Measurements from ENCODE around the gene CNPPD1.

Gene CNPPD1

GRCh38 chr2:219129589-219129988 lies 47.1 kb downstream of the CNPPD1 start:
- H3K27ac ChIP-seq (replicated peaks; ENCODE audit: low read length) = no peak overlapping the region
- H3K36me3 ChIP-seq (replicated peaks in 1 of 2; ENCODE audit: control insufficient read depth in 2 of 2, insufficient read depth in 2 of 2, low read length in 2 of 2) = peaks cover 0 to 1% of the 10 kb centered on the region in 2 donors
- H3K14ac ChIP-seq (ENCODE audit: low read length) = no peak overlapping the region
- no peak overlapping the region for H3K4ac ChIP-seq (ENCODE audit: low read length)
- H3K9me3 ChIP-seq (replicated peaks in 1 of 2; ENCODE audit: control insufficient read depth in 2 of 2, insufficient read depth in 1 of 2, low read depth in 1 of 2, low read length in 2 of 2) = no peaks in the 10 kb centered on the region
- H3K79me1 ChIP-seq (ENCODE audit: low read depth, low read length) = no peaks in the 10 kb centered on the region
- H3K4me1 ChIP-seq (ENCODE audit: control insufficient read depth in 2 of 2, insufficient read depth in 1 of 2, low read depth in 1 of 2, low read length in 2 of 2) = no peaks in the 10 kb centered on the region
- no peak overlapping the region for H3K9ac ChIP-seq (ENCODE audit: low read depth, low read length, poor library complexity)
- no peak for DNase-seq (ENCODE audit: low spot score)
- H3K4me3 ChIP-seq (ENCODE audit: low read length in 2 of 2) = no peak overlapping the region
- H3K23ac ChIP-seq (ENCODE audit: low read depth, low read length, poor library complexity) = no peak overlapping the region
- H2BK12ac ChIP-seq (ENCODE audit: low read length) = no peak overlapping the region
- H2BK15ac ChIP-seq (ENCODE audit: low read length) = no peak overlapping the region
- no peak overlapping the region for H2AFZ ChIP-seq (ENCODE audit: low read length)
- H4K8ac ChIP-seq (ENCODE audit: low read depth, low read length) = no peak overlapping the region
- no peak overlapping the region for H2BK5ac ChIP-seq (ENCODE audit: low read length)
- no peaks in the 10 kb centered on the region for H3K27me3 ChIP-seq (ENCODE audit: control insufficient read depth in 3 of 3, insufficient read depth in 3 of 3, low read depth in 1 of 3, low read length in 3 of 3)
- no peak overlapping the region for H3K18ac ChIP-seq (ENCODE audit: low read length)
- H3K4me2 ChIP-seq (ENCODE audit: insufficient read depth, low read length, poor library complexity, severe bottlenecking) = no peak overlapping the region
- no peak overlapping the region for H2AK5ac ChIP-seq (ENCODE audit: low read depth, low read length)
- WGBS, 2 donors (ENCODE audit: extremely low coverage in 2 of 2, insufficient read length in 2 of 2, insufficient replicate concordance in 1 of 2) = no CpG with 5 or more reads among the region's 16 CpGs
- no peak overlapping the region for H4K91ac ChIP-seq (ENCODE audit: low read depth, low read length, poor library complexity)
- H2BK120ac ChIP-seq (ENCODE audit: low read depth, low read length) = no peak overlapping the region

- Histone ChIP-seq H3K4me1 (ENCODE audit: control insufficient read depth in 2 of 2, insufficient read depth in 1 of 2, low read depth in 1 of 2, low read length in 2 of 2) (peaks cover 3 to 5% of the 10 kb centered on the region in 2 donors), H3K4me2 (ENCODE audit: insufficient read depth, low read length, poor library complexity, severe bottlenecking) (no peak overlapping the region), H4K91ac (ENCODE audit: low read depth, low read length, poor library complexity) (no peak overlapping the region), H3K9me3 (replicated peaks in 1 of 2; ENCODE audit: control insufficient read depth in 2 of 2, insufficient read depth in 1 of 2, low read depth in 1 of 2, low read length in 2 of 2) (peaks cover 0 to 2% of the 10 kb centered on the region in 2 donors), H3K27me3 (ENCODE audit: control insufficient read depth in 3 of 3, insufficient read depth in 3 of 3, low read depth in 1 of 3, low read length in 3 of 3) (no peaks in the 10 kb centered on the region), H2BK5ac (ENCODE audit: low read length) (no peak overlapping the region), H3K23ac (ENCODE audit: low read depth, low read length, poor library complexity) (no peak overlapping the region), H3K4me3 (ENCODE audit: low read length in 2 of 2) (no peak overlapping the region), H4K8ac (ENCODE audit: low read depth, low read length) (no peak overlapping the region), H2BK15ac (ENCODE audit: low read length) (no peak overlapping the region), H3K4ac (ENCODE audit: low read length) (no peak overlapping the region), H3K36me3 (replicated peaks in 1 of 2; ENCODE audit: control insufficient read depth in 2 of 2, insufficient read depth in 2 of 2, low read length in 2 of 2) (peaks cover 0 to 1% of the 10 kb centered on the region in 2 donors), H3K9ac (ENCODE audit: low read depth, low read length, poor library complexity) (no peak overlapping the region), H2BK12ac (ENCODE audit: low read length) (no peak overlapping the region), H2AFZ (ENCODE audit: low read length) (no peak overlapping the region), H3K18ac (ENCODE audit: low read length) (no peak overlapping the region), H2BK120ac (ENCODE audit: low read depth, low read length) (no peak overlapping the region), H3K27ac (replicated peaks; ENCODE audit: low read length) (no peak overlapping the region), H3K14ac (ENCODE audit: low read length) (no peak overlapping the region), H2AK5ac (ENCODE audit: low read depth, low read length) (no peak overlapping the region), H3K79me1 (ENCODE audit: low read depth, low read length) (no peaks in the 10 kb centered on the region)
- no peak for DNase-seq (ENCODE audit: low spot score)
- no CpG with 5 or more reads among the region's 7 CpGs for WGBS, 2 donors (ENCODE audit: extremely low coverage in 2 of 2, insufficient read length in 2 of 2, insufficient replicate concordance in 1 of 2)
These were observed 48.3 kb downstream of the CNPPD1 start for GRCh38 chr2:219128396-219128795.

GRCh38 chr2:219127037-219127635 lies 49.6 kb downstream of the CNPPD1 start:
- WGBS, 2 donors (ENCODE audit: extremely low coverage in 2 of 2, insufficient read length in 2 of 2, insufficient replicate concordance in 1 of 2) = no CpG with 5 or more reads among the region's 2 CpGs
- no peaks in the 10 kb centered on the region for H3K27me3 ChIP-seq (ENCODE audit: control insufficient read depth in 3 of 3, insufficient read depth in 3 of 3, low read depth in 1 of 3, low read length in 3 of 3)
- H2BK120ac ChIP-seq (ENCODE audit: low read depth, low read length) = no peak overlapping the region
- H2BK5ac ChIP-seq (ENCODE audit: low read length) = no peak overlapping the region
- peaks cover 0 to 2% of the 10 kb centered on the region in 2 donors for H3K9me3 ChIP-seq (replicated peaks in 1 of 2; ENCODE audit: control insufficient read depth in 2 of 2, insufficient read depth in 1 of 2, low read depth in 1 of 2, low read length in 2 of 2)
- peaks cover 0 to 1% of the 10 kb centered on the region in 2 donors for H3K36me3 ChIP-seq (replicated peaks in 1 of 2; ENCODE audit: control insufficient read depth in 2 of 2, insufficient read depth in 2 of 2, low read length in 2 of 2)
- H3K14ac ChIP-seq (ENCODE audit: low read length) = no peak overlapping the region
- no peak overlapping the region for H2AFZ ChIP-seq (ENCODE audit: low read length)
- no peak overlapping the region for H3K4me3 ChIP-seq (ENCODE audit: low read length in 2 of 2)
- H3K4me2 ChIP-seq (ENCODE audit: insufficient read depth, low read length, poor library complexity, severe bottlenecking) = no peak overlapping the region
- H2AK5ac ChIP-seq (ENCODE audit: low read depth, low read length) = no peak overlapping the region
- no peak overlapping the region for H2BK12ac ChIP-seq (ENCODE audit: low read length)
- no peak overlapping the region for H4K91ac ChIP-seq (ENCODE audit: low read depth, low read length, poor library complexity)
- DNase-seq (ENCODE audit: low spot score) = no peak
- H3K27ac ChIP-seq (replicated peaks; ENCODE audit: low read length) = no peak overlapping the region
- no peaks in the 10 kb centered on the region for H3K79me1 ChIP-seq (ENCODE audit: low read depth, low read length)
- no peak overlapping the region for H4K8ac ChIP-seq (ENCODE audit: low read depth, low read length)
- no peak overlapping the region for H3K23ac ChIP-seq (ENCODE audit: low read depth, low read length, poor library complexity)
- no peak overlapping the region for H3K4ac ChIP-seq (ENCODE audit: low read length)
- H3K9ac ChIP-seq (ENCODE audit: low read depth, low read length, poor library complexity) = no peak overlapping the region
- H2BK15ac ChIP-seq (ENCODE audit: low read length) = no peak overlapping the region
- peaks cover 5 to 14% of the 10 kb centered on the region in 2 donors for H3K4me1 ChIP-seq (ENCODE audit: control insufficient read depth in 2 of 2, insufficient read depth in 1 of 2, low read depth in 1 of 2, low read length in 2 of 2)
- no peak overlapping the region for H3K18ac ChIP-seq (ENCODE audit: low read length)

- Histone ChIP-seq H3K36me3 (replicated peaks in 1 of 2; ENCODE audit: control insufficient read depth in 2 of 2, insufficient read depth in 2 of 2, low read length in 2 of 2) (peaks cover 0 to 1% of the 10 kb centered on the region in 2 donors), H3K4ac (ENCODE audit: low read length) (no peak overlapping the region), H3K4me2 (ENCODE audit: insufficient read depth, low read length, poor library complexity, severe bottlenecking) (no peak overlapping the region), H2AFZ (ENCODE audit: low read length) (no peak overlapping the region), H3K79me1 (ENCODE audit: low read depth, low read length) (no peaks in the 10 kb centered on the region), H3K27me3 (ENCODE audit: control insufficient read depth in 3 of 3, insufficient read depth in 3 of 3, low read depth in 1 of 3, low read length in 3 of 3) (no peaks in the 10 kb centered on the region), H3K9me3 (replicated peaks in 1 of 2; ENCODE audit: control insufficient read depth in 2 of 2, insufficient read depth in 1 of 2, low read depth in 1 of 2, low read length in 2 of 2) (peaks cover 0 to 2% of the 10 kb centered on the region in 2 donors), H3K18ac (ENCODE audit: low read length) (no peak overlapping the region), H3K23ac (ENCODE audit: low read depth, low read length, poor library complexity) (no peak overlapping the region), H2BK12ac (ENCODE audit: low read length) (no peak overlapping the region), H3K14ac (ENCODE audit: low read length) (no peak overlapping the region), H3K4me3 (ENCODE audit: low read length in 2 of 2) (no peak overlapping the region), H2AK5ac (ENCODE audit: low read depth, low read length) (no peak overlapping the region), H2BK120ac (ENCODE audit: low read depth, low read length) (no peak overlapping the region), H4K8ac (ENCODE audit: low read depth, low read length) (no peak overlapping the region), H4K91ac (ENCODE audit: low read depth, low read length, poor library complexity) (no peak overlapping the region), H3K9ac (ENCODE audit: low read depth, low read length, poor library complexity) (no peak overlapping the region), H2BK15ac (ENCODE audit: low read length) (no peak overlapping the region), H3K27ac (replicated peaks; ENCODE audit: low read length) (no peak overlapping the region), H2BK5ac (ENCODE audit: low read length) (no peak overlapping the region), H3K4me1 (ENCODE audit: control insufficient read depth in 2 of 2, insufficient read depth in 1 of 2, low read depth in 1 of 2, low read length in 2 of 2) (peaks cover 5 to 14% of the 10 kb centered on the region in 2 donors)
- no peak for DNase-seq (ENCODE audit: low spot score)
- no CpG with 5 or more reads among the region's 3 CpGs for WGBS, 2 donors (ENCODE audit: extremely low coverage in 2 of 2, insufficient read length in 2 of 2, insufficient replicate concordance in 1 of 2)
These were observed 50.2 kb downstream of the CNPPD1 start for GRCh38 chr2:219126555-219126954.

Data from neuronal stem cell (in vitro differentiated cells).